ENCODE measurements around the gene FANCG. TPM values are rescaled to one million over a fixed set of nuclear protein-coding genes. Genes with fewer than 3 reads are reported as not detected.

Gene FANCG
- total RNA-seq, 1 experiment from 2014 or later = 14.9 TPM

GRCh38 chr9:35105571-35106342, 26.0 kb upstream of the FANCG start:
- DNase-seq (ENCODE audit: low read depth, low spot score) = no peak
- in situ Hi-C loops (cut with HindIII; ENCODE audit: low pct_unique_long_range_greater_than_20kb, low sequenced_read_pairs) = no loop called here

- in situ Hi-C loops (cut with HindIII; ENCODE audit: low pct_unique_long_range_greater_than_20kb, low sequenced_read_pairs) = no loop called here
- DNase-seq (ENCODE audit: low read depth, low spot score) = no peak
Observed at GRCh38 chr9:35105126-35105525, 25.4 kb upstream of the FANCG start.

GRCh38 chr9:35104586-35104985, 24.8 kb upstream of the FANCG start:
- in situ Hi-C loops (cut with HindIII; ENCODE audit: low pct_unique_long_range_greater_than_20kb, low sequenced_read_pairs) = no loop called here

GRCh38 chr9:35103660-35104191, 24.0 kb upstream of the FANCG start:
- in situ Hi-C loops (cut with HindIII; ENCODE audit: low pct_unique_long_range_greater_than_20kb, low sequenced_read_pairs) = no loop called here
- DNase-seq (ENCODE audit: low read depth, low spot score) = no peak

More at GRCh38 chr9:35104586-35104985, 24.8 kb upstream of the FANCG start:
- DNase-seq (ENCODE audit: low read depth, low spot score) = no peak

GRCh38 chr9:35102769-35103659, 23.3 kb upstream of the FANCG start, which contains the start of gene STOML2:
Gene STOML2, minus strand, starts transcription at chr9:35103131. Its CDS starts 37 bp downstream, at chr9:35103094.
- DNase-seq (ENCODE audit: low read depth, low spot score) = peak; percentile 95
- in situ Hi-C loops (cut with HindIII; ENCODE audit: low pct_unique_long_range_greater_than_20kb, low sequenced_read_pairs) = no loop called here

GRCh38 chr9:35102465-35102768, 22.7 kb upstream of the FANCG start:
- in situ Hi-C loops (cut with HindIII; ENCODE audit: low pct_unique_long_range_greater_than_20kb, low sequenced_read_pairs) = no loop called here
- DNase-seq (ENCODE audit: low read depth, low spot score) = no peak

GRCh38 chr9:35097573-35097972, 17.8 kb upstream of the FANCG start:
- in situ Hi-C loops (cut with HindIII; ENCODE audit: low pct_unique_long_range_greater_than_20kb, low sequenced_read_pairs) = no loop called here
- no peak for DNase-seq (ENCODE audit: low read depth, low spot score)

- peak; percentile 78 for DNase-seq (ENCODE audit: low read depth, low spot score)
- in situ Hi-C loops (cut with HindIII; ENCODE audit: low pct_unique_long_range_greater_than_20kb, low sequenced_read_pairs) = no loop called here
Observed at GRCh38 chr9:35096035-35096849, 16.5 kb upstream of the FANCG start, which contains the start of gene PIGO. Gene PIGO, minus strand, starts transcription at chr9:35096591. Its CDS starts 1,026 bp downstream, at chr9:35095565.

- no peak for DNase-seq (ENCODE audit: low read depth, low spot score)
- in situ Hi-C loops (cut with HindIII; ENCODE audit: low pct_unique_long_range_greater_than_20kb, low sequenced_read_pairs) = no loop called here
Observed at GRCh38 chr9:35091536-35091935, 11.8 kb upstream of the FANCG start.

GRCh38 chr9:35089434-35089833, 9.7 kb upstream of the FANCG start:
- in situ Hi-C loops (cut with HindIII; ENCODE audit: low pct_unique_long_range_greater_than_20kb, low sequenced_read_pairs) = no loop called here
- DNase-seq (ENCODE audit: low read depth, low spot score) = no peak

- DNase-seq (ENCODE audit: low read depth, low spot score) = no peak
- in situ Hi-C loops (cut with HindIII; ENCODE audit: low pct_unique_long_range_greater_than_20kb, low sequenced_read_pairs) = no loop called here
Observed at GRCh38 chr9:35085078-35085477, 5.3 kb upstream of the FANCG start.

- DNase-seq (ENCODE audit: low read depth, low spot score) = no peak
- in situ Hi-C loops (cut with HindIII; ENCODE audit: low pct_unique_long_range_greater_than_20kb, low sequenced_read_pairs) = no loop called here
Observed at GRCh38 chr9:35079041-35079425, 709 bp downstream of the FANCG start.

GRCh38 chr9:35078066-35078465, 1.7 kb downstream of the FANCG start:
- in situ Hi-C loops (cut with HindIII; ENCODE audit: low pct_unique_long_range_greater_than_20kb, low sequenced_read_pairs) = no loop called here
- no peak for DNase-seq (ENCODE audit: low read depth, low spot score)

GRCh38 chr9:35076848-35077247, 2.9 kb downstream of the FANCG start:
- DNase-seq (ENCODE audit: low read depth, low spot score) = no peak
- in situ Hi-C loops (cut with HindIII; ENCODE audit: low pct_unique_long_range_greater_than_20kb, low sequenced_read_pairs) = no loop called here

GRCh38 chr9:35075358-35075757, 4.4 kb downstream of the FANCG start:
- no peak for DNase-seq (ENCODE audit: low read depth, low spot score)
- in situ Hi-C loops (cut with HindIII; ENCODE audit: low pct_unique_long_range_greater_than_20kb, low sequenced_read_pairs) = no loop called here

- in situ Hi-C loops (cut with HindIII; ENCODE audit: low pct_unique_long_range_greater_than_20kb, low sequenced_read_pairs) = no loop called here
Observed at GRCh38 chr9:35074791-35075190, 5.0 kb downstream of the FANCG start.

GRCh38 chr9:35074141-35074540, 5.6 kb downstream of the FANCG start:
- in situ Hi-C loops (cut with HindIII; ENCODE audit: low pct_unique_long_range_greater_than_20kb, low sequenced_read_pairs) = no loop called here
- DNase-seq (ENCODE audit: low read depth, low spot score) = no peak

More at GRCh38 chr9:35074791-35075190, 5.0 kb downstream of the FANCG start:
- DNase-seq (ENCODE audit: low read depth, low spot score) = no peak

- in situ Hi-C loops (cut with HindIII; ENCODE audit: low pct_unique_long_range_greater_than_20kb, low sequenced_read_pairs) = no loop called here
- no peak for DNase-seq (ENCODE audit: low read depth, low spot score)
Observed at GRCh38 chr9:35073279-35073612, 6.5 kb downstream of the FANCG start.
